ENCODE data around the gene CHTF8.
A peak's percentile ranks its signal among the peaks of the same experiment; 100 is the strongest.

DNA sequence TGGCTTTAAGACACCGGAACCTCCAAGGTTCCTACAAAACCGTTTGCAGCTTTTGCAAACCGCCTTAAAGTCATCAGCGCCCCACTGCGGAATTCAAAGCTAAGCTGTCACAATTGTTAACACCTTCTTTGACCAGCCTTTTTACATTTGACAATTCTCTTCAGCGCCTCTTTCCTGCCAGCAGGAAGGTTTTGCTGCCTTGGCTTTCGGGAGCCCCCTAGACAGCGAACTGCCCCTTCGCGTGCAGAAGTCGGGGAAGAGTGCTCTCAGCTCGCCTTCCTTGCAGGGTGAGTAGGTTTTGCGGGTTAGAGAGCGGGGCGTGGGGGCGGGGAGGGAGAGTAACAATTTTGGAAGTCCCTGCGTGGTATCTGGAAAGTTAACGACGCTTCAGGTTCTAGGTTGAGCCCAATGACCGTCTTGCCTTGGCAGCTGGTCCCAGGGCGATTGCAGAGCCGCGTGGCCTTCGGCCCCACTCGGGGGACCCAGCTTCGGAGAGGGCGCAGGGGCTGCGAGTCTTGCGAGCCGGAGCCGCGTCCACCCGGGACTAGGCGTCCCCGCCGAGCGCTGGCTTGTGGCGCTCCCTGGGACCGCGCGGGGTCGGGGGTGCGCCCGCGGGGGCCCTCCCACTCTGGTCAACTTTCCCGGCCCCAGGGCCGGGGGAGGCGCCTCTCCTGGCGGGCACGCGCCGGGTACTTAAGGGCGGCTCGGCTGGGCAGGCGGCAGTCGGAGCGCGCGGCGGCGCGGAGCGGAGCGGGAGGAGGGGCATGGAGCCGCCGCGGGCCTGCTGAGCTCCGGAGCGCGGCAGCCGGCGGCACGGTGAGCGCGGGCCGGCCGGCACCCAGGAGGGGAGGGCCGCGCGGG, 26.7 kb downstream of the CHTF8 start, which contains the start of gene HAS3:
- TF ChIP-seq, protein P1, sequence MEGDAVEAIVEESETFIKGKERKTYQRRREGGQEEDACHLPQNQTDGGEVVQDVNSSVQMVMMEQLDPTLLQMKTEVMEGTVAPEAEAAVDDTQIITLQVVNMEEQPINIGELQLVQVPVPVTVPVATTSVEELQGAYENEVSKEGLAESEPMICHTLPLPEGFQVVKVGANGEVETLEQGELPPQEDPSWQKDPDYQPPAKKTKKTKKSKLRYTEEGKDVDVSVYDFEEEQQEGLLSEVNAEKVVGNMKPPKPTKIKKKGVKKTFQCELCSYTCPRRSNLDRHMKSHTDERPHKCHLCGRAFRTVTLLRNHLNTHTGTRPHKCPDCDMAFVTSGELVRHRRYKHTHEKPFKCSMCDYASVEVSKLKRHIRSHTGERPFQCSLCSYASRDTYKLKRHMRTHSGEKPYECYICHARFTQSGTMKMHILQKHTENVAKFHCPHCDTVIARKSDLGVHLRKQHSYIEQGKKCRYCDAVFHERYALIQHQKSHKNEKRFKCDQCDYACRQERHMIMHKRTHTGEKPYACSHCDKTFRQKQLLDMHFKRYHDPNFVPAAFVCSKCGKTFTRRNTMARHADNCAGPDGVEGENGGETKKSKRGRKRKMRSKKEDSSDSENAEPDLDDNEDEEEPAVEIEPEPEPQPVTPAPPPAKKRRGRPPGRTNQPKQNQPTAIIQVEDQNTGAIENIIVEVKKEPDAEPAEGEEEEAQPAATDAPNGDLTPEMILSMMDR (IDR thresholded peaks at IDR 0.05; ENCODE audit: low read depth, low read length), result peak; percentile 76
- no peak for TF ChIP-seq EZH2phosphoT487 (IDR thresholded peaks at IDR 0.05; ENCODE audit: low read depth)
